Muscle layer of duodenum (tissue), 2 donors: ENCODE results near the gene HOXB9.

Experiments used
- H3K27ac ChIP-seq: one replicate; pipeline ENCODE4 v1.7.0; 2013; ENCODE audit warnings: mild to moderate bottlenecking, low read length
- H3K27me3 ChIP-seq: one replicate; pipeline ENCODE4 v1.7.0; 2013; ENCODE audit warnings: low read depth, mild to moderate bottlenecking, control low read depth, low read length
- H3K36me3 ChIP-seq, 2 donors: one replicate each; pipeline ENCODE4 v1.7.0; 2013; ENCODE audit warnings: low read length in 2 of 2, control low read depth in 1 of 2, mild to moderate bottlenecking in 1 of 2; ENCODE audit not compliant: insufficient read depth in 2 of 2, control insufficient read depth in 1 of 2
- H3K4me1 ChIP-seq, 2 donors: one replicate each; pipeline ENCODE4 v1.7.0; 2013; ENCODE audit warnings: low read length in 2 of 2, mild to moderate bottlenecking in 2 of 2, control low read depth in 1 of 2, moderate library complexity in 1 of 2; ENCODE audit not compliant: insufficient read depth in 2 of 2, control insufficient read depth in 1 of 2
- H3K4me3 ChIP-seq, 2 donors: one replicate each; pipeline ENCODE4 v1.7.0; 2013; ENCODE audit warnings: low read length in 2 of 2, low read depth in 1 of 2, mild to moderate bottlenecking in 1 of 2
- H3K9me3 ChIP-seq, 2 donors: one replicate each; pipeline ENCODE4 v1.7.0; 2013; ENCODE audit warnings: low read length in 2 of 2, control low read depth in 1 of 2, mild to moderate bottlenecking in 1 of 2; ENCODE audit not compliant: control insufficient read depth in 1 of 2
- donor health status: healthy.

HOXB9 gene

DNA sequence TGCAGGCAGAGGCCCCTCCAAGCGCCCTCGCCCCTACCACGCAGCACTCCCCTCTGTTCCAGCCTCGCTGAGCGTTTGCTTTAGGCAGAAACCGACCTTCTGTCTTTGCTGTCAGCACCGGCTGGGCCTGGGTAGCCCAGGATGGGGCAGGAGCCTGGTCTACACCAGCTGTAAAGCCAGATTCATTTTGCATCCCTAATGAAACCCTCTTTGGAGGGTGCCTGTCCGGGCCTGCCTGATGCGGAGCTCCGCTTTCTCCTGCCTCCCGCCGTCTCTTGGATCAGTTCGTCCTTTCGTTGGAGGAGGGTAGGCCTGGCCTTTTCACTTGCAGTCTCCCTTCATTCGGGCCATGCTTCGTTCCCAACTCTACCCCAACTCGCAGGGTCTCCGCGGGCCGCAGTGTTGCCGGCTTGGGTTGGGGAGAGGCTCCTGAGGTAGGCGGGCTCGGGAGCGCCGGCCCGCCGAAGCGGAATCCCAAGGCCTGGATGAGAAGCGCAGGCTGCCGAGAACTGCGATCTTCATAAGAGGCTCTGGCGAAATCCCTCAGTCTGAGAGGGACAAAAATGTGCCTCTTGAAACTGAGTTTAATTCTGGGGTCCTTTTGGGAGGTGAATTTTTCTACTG is 6.2 kb downstream of the HOXB9 start:
- Histone ChIP-seq H3K36me3 (no peaks in the 10 kb centered on the region), H3K27ac (no peak overlapping the region), H3K4me1 (peaks cover 0 to 15% of the 10 kb centered on the region in 2 donors), H3K9me3 (no peaks in the 10 kb centered on the region), H3K27me3 (peaks cover 89% of the 10 kb centered on the region), H3K4me3 (no peak overlapping the region)

DNA sequence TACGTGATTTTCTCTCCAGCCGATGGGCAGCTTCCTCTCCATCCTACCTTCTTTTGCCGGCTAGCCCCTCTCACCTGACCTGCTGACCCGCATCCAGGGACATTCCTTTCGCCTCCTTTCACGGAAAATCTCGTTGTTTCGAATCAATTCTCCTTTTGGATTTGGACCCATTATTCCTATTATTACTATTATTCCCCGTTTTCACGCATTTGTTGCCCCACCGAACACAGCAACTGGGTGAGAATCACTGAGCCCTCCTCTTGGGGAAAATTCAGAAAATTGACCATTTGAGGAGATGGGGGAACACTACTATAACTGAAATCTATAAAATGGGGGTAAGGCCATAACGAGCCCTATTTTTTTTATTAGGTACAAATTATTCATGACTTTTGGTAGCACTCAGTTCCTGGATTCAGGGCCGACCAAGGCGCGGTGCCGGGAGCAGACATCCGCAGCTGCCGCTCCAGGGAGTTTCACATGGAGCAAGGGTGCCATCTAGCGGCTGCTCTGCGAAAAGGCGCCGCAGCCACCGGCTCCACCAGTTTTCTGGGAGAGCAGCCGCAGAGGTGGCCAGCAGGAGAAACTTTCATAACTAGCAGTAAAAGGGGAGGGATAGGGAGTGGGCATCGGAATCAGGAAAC is 7.8 kb downstream of the HOXB9 start:
- Histone ChIP-seq H3K27me3 (peaks cover 86% of the 10 kb centered on the region), H3K4me3 (no peak overlapping the region)

DNA sequence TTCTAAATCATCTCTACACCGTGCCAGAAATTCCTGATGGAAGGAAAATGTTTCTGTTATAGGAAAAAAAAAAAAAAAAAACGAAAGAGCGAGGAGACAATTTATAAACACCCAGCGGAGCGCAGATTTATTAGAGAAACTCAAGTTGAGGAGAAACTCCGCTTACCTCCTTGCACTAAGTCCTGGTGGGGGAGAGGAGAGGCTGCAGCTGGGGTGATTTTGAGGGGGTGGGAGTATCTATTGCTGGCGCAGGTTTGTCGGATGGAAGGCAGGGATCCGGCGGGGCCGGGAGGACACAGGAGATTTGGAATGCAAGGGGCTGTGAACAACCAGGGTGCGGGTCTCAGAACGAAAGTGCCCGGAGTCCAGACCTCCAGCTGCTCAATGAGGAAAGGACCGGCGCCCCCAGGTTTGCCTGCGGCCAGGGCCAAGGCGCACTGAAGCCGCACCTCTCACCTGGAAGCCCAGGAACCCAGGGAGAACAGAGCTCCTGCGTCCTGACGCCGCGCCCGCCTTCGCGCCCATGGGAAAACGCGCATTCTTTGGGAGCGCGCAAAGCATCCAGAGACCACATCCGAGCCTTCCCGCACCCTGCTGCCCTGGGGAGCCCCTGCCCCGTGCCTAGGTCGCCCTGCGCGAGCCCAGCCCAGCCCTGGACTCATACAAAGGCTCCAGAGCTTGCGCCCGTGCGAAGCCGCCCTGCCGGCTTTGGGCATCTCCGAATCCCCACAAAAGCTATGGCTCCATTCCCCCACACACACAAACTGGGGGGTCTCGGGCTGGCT is 8.5 kb downstream of the HOXB9 start:
- no peak overlapping the region for H3K27ac ChIP-seq
- no peak overlapping the region for H3K4me3 ChIP-seq
- no peaks in the 10 kb centered on the region for H3K36me3 ChIP-seq
- peaks cover 81% of the 10 kb centered on the region for H3K27me3 ChIP-seq
- H3K4me1 ChIP-seq = peaks cover 0 to 22% of the 10 kb centered on the region in 2 donors
- no peaks in the 10 kb centered on the region for H3K9me3 ChIP-seq

More for the DNA sequence above, 7.8 kb downstream of the HOXB9 start:
- no peak overlapping the region for H3K27ac ChIP-seq
- no peaks in the 10 kb centered on the region for H3K36me3 ChIP-seq
- H3K9me3 ChIP-seq = no peaks in the 10 kb centered on the region
- peaks cover 0 to 17% of the 10 kb centered on the region in 2 donors for H3K4me1 ChIP-seq

DNA sequence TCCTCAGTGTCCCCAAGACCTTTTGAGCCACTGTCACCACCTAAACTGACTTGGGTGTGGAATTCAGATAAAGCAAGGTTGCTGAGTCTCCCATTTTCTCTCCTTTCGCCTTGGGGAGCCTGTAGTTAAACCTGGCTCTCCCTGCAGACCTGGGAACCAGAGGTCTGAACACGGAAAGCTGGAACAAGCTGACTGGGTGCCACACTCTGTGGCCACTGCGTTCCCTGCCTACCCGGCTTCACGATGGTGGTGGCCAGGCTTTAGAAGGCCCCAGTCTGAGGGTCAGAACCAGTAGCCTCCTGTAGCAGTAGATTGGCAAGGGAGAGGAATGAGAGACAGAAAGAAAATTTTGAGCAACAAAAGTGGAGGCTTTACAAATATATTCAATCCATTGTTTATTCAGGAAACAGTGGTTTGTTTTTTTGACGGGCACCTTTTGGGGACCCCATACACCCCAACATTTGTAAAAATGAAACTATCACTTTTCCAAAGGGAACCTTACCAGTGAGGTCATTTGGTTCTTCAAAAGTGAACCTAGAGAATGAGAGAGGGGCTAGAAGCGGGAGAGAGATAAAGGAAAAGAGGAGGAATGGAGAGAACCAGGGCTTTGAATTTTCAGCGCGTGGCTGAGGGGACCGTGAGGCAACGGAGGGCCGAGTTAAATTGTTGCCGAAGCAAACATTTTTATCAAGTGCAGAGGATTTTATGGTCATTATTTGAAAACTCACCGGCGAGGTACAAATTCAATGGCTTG is 9.3 kb downstream of the HOXB9 start:
- H3K27me3 ChIP-seq = peaks cover 80% of the 10 kb centered on the region
- no peaks in the 10 kb centered on the region for H3K36me3 ChIP-seq
- H3K27ac ChIP-seq = no peak overlapping the region
- no peaks in the 10 kb centered on the region for H3K9me3 ChIP-seq
- no peak overlapping the region for H3K4me3 ChIP-seq
- peaks cover 0 to 29% of the 10 kb centered on the region in 2 donors for H3K4me1 ChIP-seq

DNA sequence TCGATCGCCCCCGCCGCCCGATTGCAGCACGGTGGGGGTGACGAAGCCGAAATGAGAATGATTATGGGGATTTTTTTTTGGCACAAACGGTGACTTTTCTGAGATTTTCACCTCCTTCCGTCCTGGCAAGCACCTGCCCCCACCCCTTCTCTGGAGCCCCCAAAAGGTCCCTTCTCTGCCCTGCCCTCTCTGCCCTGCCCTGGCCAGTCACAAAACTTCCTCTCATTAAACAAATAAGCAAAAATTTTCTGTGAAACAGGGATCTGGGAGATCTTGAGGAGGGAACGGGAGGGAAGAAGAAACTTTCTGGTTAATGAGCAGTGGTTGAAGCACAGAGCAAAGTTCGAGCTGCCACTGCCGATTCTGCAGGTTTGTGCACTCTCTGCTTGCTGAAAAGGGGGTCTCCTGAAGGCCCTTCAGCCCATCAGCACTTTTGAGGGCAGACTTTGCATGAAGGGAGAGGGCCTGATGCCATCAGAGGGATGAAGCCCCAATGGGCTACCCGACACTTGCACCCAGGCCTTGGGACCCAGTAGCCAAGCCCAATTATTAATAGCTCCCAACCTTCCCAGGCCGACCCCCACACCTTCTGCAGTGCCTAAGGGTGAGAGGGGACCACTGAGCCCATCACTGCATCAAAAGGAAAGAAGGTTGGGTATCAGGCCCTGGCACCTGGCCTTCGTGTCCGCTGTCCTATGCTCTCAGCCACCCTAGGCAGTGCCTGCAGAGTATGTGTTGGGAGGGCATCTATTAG is 10.0 kb downstream of the HOXB9 start:
- Histone ChIP-seq H3K36me3 (no peaks in the 10 kb centered on the region), H3K27me3 (peaks cover 80% of the 10 kb centered on the region), H3K27ac (no peak overlapping the region), H3K4me1 (peaks cover 0 to 33% of the 10 kb centered on the region in 2 donors), H3K9me3 (no peaks in the 10 kb centered on the region), H3K4me3 (no peak overlapping the region)

DNA sequence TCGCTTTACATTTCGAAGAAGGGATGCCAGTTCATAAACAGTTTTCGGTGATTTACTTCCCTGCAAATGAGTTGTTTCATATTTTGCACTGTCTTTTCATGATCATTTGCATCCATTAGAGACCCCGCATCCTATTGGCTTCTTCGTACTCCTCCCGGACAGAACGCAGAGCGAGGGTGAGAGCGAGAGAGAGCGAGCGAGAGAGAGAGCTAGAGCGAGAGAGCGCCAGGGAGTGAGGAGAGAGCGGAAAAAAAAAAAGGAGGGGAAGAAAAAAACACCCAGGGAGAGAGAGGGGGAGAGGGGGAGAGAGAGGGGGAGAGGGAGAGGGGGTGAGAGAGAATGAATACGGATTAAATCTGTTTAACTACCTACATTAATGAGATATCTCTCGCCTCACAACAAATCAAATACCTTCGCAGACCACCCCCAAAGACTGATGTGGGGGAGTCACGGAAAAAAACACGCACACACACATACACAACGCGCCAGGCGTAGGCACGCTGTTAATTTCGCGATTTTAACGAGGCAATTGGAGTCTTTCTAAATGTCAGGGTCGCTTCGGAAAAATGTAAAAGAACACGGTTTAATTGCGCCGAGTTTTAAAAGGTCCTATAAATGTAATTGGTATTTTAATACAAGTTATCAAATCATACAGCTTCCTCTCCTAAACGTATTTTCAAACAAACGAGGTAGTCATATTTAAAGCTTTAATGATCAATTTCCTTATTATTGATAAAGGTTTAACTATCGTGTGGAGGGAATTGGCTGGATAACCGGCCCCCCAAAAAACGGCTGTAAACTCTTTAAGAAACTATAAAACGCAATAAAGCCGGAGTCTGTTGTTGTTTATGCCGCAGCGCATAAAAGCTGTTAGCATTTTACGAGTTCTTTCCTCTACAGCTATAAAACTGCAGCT is 10.9 kb downstream of the HOXB9 start, which contains the start of gene HOXB8:
Gene HOXB8 (minus strand): TSS at position 246 of the 916 bp plus-strand sequence. CDS start 588 bp downstream, outside the sequence.
- Histone ChIP-seq H3K27ac (no peak within 1 kb of the TSS), H3K9me3 (no peaks in the 10 kb centered on the region), H3K4me1 (peaks cover 0 to 41% of the 10 kb centered on the region in 2 donors), H3K36me3 (no peaks in the 10 kb centered on the region), H3K27me3 (peaks cover 78% of the 10 kb centered on the region), H3K4me3 (peak within 1 kb of the TSS in 1 of 2 donors; percentile 38)

DNA sequence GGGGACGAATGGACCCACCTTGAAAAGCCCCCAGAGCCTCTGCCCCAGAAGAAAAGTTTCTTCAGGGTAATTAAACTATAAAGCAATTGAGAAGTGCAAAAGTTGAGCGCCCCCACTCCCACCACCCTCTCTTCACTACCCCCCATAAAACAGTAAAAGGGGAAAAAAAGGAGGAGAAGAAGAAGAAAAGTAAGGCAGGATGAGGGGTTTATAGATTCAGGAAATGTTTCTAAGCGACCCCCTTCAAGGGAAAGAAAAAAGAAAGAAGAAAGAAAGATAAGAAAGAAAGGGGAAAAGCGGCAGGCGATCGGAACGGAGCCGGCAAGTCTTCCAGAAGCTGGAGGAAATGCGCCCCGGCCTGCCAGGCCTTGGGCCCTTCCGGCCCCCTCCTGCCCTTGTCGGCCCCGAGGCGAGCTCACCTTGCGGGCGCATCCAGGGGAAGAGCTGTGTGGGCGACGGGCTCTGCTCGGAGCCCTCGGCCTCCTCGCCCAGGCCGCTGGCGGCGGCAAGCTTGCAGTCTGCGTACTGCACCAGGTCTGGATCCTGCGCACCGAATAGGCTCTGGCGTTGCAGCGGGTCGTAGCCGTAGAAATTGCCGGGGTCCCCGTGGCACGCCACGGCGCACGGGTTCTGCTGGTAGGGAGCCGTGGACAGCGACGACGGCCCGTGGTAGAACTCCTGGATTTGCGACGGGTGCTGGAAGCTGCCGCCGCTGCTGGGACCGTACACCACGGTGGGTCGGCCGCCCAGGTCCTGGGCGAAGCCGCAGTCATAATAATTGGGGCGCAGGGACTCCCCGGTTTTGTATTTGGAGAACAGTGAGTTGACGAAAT is 12.1 kb downstream of the HOXB9 start:
- H3K9me3 ChIP-seq = no peaks in the 10 kb centered on the region
- H3K36me3 ChIP-seq = no peaks in the 10 kb centered on the region
- H3K27ac ChIP-seq = no peak overlapping the region
- peaks cover 0 to 51% of the 10 kb centered on the region in 2 donors for H3K4me1 ChIP-seq
- peaks cover 80% of the 10 kb centered on the region for H3K27me3 ChIP-seq
- H3K4me3 ChIP-seq = peak overlapping the region in 1 of 2 donors; percentile 38

DNA sequence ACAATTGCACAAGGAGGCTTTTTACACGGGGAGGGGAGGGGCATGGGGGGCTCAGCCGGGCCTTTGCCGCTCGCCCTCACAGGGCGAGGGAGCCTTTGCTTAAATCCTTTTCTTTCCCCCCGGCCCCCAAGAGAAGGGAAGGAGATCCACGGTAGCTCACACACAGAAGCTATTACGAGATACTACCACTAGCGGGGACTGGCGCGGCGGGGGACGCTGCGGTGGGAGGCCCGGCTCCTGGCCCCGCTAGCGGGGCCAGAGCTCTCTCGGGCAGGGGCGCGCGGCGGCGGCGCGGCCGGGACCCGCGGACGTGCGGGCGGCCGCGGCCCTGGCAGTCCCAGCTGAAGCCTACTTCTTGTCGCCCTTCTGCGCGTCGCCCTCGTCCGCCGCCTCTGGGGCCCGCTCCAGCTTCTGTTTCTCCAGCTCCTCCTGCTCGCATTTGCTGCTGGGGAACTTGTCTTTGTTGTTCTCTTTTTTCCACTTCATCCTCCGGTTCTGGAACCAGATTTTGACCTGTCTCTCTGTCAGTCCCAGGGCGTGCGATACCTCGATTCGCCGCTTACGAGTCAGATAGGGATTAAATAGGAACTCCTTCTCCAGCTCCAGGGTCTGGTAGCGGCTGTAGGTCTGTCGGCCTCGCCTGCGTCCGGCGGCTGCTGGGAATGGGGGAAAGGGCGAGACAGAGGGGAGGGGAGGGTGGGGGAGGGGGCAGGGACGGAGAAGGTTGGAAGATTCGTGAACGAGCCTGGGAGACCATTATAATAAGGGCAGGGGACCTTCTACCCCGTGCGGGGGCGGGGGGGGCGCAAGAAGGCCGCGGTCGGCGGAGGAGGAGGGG is 13.1 kb downstream of the HOXB9 start:
- Histone ChIP-seq H3K36me3 (no peaks in the 10 kb centered on the region), H3K27ac (no peak overlapping the region), H3K4me3 (peak overlapping the region; percentile 12 to 16), H3K27me3 (peaks cover 77% of the 10 kb centered on the region), H3K4me1 (peaks cover 0 to 47% of the 10 kb centered on the region in 2 donors), H3K9me3 (no peaks in the 10 kb centered on the region)

DNA sequence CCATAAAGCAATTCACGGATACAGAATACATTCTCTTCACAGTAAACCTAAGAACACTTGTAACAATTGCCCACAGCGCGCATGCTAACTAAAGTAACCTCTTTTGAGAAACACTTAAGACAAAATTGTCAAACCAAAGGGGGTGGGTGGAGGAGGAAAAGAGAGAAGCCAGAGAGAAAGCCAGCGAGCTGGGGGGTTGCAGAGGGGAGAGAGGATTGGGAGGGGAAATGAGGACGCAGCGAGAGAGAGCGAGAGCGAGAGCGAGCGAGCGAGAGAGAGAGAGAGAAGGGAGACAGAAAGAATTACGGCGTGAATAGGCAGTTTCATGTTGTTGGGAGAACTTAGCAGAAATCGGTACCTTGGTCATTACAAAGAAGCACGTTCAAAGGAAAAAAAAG is 13.7 kb downstream of the HOXB9 start:
- Histone ChIP-seq H3K27me3 (peaks cover 71% of the 10 kb centered on the region), H3K4me3 (peak overlapping the region; percentile 12 to 16)

More for the DNA sequence above, 13.7 kb downstream of the HOXB9 start:
- H3K9me3 ChIP-seq = no peaks in the 10 kb centered on the region
- H3K4me1 ChIP-seq = peaks cover 0 to 41% of the 10 kb centered on the region in 2 donors
- no peak overlapping the region for H3K27ac ChIP-seq
- H3K36me3 ChIP-seq = no peaks in the 10 kb centered on the region
